GM21423 (cell line): ENCODE results near the gene TSFM.
"Not testable (repeated sequence)": the region's sequence is repeated elsewhere in the genome, so short reads cannot be mapped to it uniquely, and the experiment has no call there.

Experiments
- ATAC-seq: cut with Tn5 transposase; IDR thresholded peaks from one replicate; pipeline ENCODE4 v1.9.1; 2021; ENCODE audit warnings: mild to moderate bottlenecking, moderate library complexity; ENCODE audit not compliant: unreplicated experiment

Gene TSFM

DNA sequence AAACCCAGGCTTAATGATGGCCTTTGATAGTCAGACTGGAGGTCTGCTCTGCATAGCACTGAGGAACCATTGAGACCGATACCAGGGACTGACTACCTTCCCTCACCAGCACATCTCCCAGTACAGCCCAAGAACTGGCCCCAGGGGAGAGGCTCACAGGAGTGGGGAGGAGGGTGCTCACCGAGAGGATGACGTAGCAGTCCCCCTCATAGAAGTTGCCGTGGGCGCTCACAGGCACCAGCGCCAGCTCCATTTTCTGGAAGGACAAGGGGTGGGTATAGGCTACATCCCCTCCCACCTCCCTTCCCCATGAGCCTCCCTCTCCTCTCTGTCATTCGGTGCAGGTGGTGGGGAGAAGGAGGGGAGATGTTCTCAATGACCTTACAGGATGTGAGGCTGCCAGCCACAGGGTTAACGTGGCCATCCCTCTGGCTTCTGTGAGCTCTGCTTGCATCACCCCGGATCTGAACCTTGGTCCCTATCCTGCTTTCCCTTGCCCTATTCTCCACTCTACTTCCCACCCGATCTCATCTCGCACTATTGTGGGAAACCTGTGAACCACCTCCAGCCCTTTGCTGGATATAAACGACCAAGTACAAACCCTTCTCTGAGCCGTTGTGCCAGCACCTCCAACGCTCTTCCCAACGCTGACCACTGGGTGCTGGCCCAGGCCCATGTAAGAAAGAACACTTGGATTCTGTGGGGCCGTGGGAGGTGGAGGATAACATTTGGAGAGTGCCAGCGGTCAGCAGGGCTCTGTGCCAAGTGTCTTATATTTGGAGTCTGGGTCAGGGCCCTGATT lies 31.6 kb downstream of the TSFM start:
- ATAC-seq, result no peak

GRCh38 chr12:57815177-57816000 lies 32.8 kb downstream of the TSFM start:
- ATAC-seq, result no peak

- no peak for ATAC-seq
Measured at GRCh38 chr12:57816001-57816854, 33.6 kb downstream of the TSFM start.

- ATAC-seq, result no peak
Measured at GRCh38 chr12:57816855-57817151, 34.2 kb downstream of the TSFM start.

- ATAC-seq, result no peak
Measured at GRCh38 chr12:57817261-57817989, 34.8 kb downstream of the TSFM start.

- ATAC-seq, result not testable (repeated sequence)
Measured at GRCh38 chr12:57817990-57818331, 35.4 kb downstream of the TSFM start.

DNA sequence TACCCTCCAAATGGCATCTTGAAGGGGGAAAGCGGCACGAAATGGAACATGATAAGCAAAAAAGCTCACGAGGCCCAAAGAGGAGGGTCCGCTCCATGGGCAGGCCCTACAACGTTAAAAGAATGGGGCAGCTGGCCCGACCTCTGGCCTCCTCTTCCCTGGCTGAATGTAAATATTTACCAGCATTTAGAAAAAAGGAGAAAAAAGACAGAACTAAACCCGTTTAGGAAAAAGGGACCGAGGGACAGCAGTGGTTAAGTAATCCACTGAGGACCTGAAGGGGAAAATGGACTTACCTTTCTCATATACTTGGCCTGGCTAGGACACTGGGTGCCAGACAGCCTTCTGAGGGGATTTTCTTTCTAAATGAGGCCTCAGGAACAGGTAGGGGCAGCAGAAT lies 37.5 kb downstream of the TSFM start:
- not testable (repeated sequence) for ATAC-seq

DNA sequence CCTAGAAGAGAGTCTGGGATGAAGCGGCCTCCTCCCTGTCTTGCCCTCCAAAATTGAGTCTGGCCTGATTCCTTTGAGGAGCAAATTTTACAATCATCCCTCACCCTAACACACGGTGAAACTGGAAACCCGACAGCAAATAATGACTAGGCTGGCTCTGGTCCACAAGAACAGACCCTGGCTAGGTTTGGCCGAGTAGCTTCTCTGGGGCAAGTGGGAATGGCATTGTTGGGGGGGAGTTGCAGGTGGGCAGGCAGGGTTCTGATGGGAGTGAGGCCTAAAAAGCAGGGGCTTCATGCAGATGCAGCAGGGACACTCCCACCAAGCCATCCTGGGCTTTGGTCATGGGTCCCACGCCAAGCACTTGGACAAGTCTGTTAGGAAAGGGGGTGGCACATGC lies 38.4 kb downstream of the TSFM start:
- ATAC-seq, result not testable (repeated sequence)

DNA sequence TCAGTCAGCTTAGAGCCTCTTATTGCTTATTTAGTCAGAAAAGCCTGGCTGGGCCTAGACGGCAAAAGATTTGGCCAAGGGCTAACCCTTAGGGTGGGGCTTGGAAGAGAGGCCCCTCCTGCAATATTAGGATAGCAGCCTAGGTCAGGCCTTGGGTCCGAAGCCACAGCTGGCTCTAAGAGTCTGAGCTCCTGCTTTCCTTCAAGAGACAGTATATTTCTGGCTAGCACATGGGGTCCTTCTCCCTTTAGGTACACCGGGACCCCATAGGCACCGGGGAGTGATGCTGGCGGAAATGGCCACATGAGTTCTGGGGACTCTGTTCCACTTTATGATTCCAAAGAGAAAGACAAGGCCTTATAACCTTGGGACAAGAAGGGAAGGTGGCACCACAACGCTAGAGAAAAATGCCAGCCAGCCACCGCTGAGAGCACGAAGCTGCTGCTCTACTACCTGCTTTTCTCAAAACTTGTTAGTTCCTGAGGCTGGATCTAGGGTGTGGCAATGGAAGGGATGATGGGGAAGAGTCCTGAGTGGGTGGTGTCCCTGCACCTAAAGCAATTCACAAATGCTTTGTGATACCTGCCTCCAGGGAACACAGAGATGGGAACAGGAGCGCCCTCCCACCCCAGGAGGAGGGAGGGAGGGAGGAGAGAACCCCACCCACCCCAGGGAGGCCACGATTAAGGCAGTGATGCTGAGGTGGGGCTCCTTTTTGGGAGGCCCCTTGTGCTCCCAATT lies 39.1 kb downstream of the TSFM start:
- no peak for ATAC-seq

DNA sequence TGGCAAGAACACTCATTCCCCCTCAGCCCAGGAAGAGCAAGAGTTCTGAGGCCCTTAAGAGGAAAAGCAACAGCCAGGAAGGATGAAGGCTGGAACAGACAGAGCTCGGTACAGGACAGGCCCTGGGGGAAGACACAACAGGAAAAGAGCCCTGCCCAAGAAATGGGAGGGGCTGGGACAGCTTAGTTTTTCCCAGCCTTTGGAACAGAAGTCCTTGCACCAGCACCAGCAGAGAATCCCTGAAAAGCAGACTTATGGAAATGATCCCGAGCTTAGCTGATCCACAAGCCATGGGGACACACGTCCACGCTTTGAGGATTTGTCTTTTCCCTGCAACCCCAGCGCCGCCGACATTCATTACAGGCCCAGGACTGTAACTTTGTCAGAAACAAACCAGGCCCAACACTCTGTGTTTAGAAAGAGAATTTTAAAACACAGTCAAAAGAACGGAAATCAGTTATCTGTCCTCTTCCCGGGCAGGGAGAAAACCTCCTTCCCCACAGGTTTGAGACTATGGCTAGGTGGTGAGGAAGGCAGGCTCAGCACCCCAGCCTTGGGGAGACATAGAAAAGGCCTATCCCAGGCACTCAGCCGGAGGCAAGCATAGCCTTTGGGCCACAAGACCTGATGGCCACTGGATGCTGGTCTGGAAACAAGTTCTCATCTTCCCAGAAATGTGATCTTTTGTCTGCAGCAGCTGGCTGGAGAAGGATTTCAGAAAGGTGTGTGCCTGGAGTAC lies 40.0 kb downstream of the TSFM start:
- ATAC-seq, result no peak

DNA sequence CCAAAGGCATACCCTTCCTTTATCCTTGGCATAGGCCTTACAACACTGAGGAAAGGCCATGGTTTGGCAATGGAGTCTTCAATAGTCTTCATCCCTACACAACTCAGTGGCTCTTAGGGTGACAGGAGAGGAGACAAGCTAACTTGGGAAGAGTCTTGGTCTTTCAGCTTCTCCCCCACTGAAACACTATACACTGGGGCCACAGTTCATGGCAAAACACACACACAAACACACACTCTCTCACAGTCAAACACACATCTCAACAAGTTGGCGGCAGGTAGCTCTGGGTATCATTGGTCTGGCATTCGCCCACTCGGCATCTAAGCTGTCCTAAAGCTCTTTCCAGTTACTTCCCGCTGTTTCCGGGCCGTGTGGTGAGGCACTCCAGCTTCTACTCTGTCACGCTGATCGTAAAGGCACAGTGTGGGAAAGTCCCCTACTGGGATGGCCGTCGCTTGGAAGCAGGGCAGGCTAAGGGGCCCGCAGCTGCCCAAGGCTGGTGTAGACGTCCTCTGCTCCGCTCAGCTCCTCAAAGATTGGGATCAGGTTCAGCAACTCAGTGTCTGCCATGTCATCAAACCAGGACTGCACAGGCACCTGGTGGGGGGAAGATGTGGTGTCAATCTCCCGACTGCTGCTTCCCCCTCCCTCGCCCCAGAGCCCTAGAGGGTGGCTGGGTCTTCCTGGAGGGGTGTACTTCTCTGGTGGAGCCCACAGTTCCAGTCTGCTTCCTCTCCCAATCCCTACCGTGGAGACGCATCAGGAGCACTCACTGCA lies 40.7 kb downstream of the TSFM start:
- ATAC-seq, result no peak

DNA sequence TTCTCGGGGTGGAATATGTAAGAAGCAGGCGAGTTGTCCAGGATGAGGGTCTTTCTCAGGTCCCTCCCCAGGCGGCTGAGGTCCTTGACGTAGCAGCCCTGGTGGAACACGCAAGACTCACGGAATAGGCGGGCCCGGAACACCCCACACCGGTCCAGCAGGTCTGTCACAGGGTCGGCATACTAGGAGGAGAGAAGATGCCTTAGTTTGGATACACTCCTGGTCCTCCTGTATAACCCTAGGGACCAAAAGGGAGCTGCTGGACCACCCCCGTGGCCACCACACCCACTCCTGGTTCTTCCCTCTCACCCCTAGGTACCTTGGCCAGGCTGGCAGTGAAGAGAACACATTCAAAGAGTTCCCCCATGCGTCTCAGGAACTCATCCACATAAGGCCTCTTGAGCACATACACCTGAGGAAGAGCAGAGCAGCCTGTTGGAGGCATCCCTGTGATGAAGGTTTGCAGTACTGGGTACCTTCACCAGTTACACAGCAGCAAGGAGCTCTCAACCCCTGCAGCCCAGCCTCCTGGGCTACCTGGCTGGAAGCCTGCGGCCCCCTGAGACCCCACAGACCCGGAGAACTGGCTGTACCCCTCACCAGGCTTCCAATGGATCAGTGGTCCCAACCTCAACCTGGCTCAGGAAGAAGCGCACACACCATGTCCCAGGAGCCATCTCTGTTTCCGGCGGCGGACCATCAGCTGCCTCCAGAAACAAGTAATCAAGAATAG lies 41.5 kb downstream of the TSFM start:
- no peak for ATAC-seq

GRCh38 chr12:57825451-57825850 lies 42.9 kb downstream of the TSFM start:
- ATAC-seq, result no peak

DNA sequence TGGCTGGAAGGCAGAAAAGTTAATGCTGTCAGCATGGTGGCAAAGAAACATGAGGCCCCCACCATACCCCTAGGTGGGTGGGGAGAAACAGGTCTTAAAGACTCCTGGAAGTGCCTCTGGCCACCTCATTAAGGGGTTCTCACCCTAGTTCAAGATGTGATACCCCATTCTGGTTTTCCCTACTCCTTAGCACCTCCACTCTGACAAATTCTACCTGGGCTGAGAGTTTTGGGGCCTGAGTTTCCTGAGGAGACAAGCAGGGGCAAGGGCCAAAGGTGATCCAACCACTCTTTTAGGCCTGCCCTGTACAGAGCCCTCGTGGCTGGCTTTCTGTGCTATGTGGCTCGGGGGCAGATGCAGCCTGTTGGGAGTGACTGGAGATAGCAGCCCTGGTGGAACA lies 43.8 kb downstream of the TSFM start:
- ATAC-seq, result no peak

- ATAC-seq, result no peak
Measured at GRCh38 chr12:57826966-57827365, 44.4 kb downstream of the TSFM start.

DNA sequence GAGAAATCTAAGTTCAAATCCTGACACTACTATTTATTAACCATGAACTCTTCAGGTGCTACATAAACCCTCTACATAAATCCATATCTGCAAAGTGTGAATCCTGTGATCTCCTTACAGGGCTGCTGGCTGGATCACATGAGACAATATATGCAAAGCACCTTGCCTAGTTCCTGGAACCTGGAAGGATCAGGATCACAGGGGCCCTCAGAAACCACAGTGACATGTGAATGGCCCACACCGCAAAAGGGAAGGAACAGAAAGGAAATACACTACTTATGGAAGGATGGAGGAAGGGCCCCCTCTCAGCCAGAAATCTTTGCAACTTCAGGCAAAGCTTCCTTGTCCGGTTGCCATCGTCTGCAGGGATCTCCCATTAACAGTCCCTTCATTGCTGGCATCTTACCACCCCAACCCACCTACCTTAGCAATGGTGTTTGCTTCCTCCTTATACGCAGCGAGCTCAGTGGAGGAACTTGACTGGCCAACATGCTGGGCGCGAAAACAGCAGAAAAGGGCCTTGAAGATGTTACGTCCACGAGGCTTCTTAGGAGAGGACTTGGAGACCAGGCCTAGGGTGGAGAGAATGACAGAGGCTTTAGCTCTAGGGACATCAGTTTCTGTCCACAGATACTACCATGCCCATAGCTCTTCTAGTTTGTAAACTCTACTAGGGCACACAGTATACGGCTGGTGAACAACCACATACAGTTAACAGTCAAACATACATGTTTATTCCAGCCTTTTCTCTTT lies 46.6 kb downstream of the TSFM start:
- no peak for ATAC-seq

GRCh38 chr12:57830393-57830792 lies 47.8 kb downstream of the TSFM start:
- no peak for ATAC-seq
